Jurkat, Clone E6-1 (cell line): Measurements from ENCODE around the gene OGFOD3. TPM values are rescaled to one million over a fixed set of nuclear protein-coding genes. Genes with fewer than 3 reads are reported as not detected.
"Not testable (repeated sequence)": the region's sequence is repeated elsewhere in the genome, so short reads cannot be mapped to it uniquely, and the experiment has no call there.

Experiments used
- DNase-seq: peaks from one replicate; pipeline ENCODE4 v3.0.0-alpha.2; 2011; ENCODE audit warnings: low read depth, low spot score
- H3K4me3 ChIP-seq: 2 replicates; pipeline ENCODE4 v1.5.1; 2011; ENCODE audit warnings: mild to moderate bottlenecking, low read length, control low read depth, moderate library complexity
- polyA plus RNA-seq: library from polyadenylated mRNA; unstranded; fragments of >200 nt; gene quantifications from one replicate; pipeline ENCODE4 v1.2.1, GENCODE V29; 2012; ENCODE audit warnings: missing spikeins; ENCODE audit not compliant: insufficient read length, insufficient read depth

Gene OGFOD3, protein sequence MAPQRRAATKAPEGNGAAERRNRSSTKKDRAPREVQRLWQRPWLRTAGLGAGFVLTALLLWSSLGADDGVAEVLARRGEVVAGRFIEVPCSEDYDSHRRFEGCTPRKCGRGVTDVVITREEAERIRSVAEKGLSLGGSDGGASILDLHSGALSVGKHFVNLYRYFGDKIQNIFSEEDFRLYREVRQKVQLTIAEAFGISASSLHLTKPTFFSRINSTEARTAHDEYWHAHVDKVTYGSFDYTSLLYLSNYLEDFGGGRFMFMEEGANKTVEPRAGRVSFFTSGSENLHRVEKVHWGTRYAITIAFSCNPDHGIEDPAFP
- 45.0 TPM for polyA plus RNA-seq

DNA sequence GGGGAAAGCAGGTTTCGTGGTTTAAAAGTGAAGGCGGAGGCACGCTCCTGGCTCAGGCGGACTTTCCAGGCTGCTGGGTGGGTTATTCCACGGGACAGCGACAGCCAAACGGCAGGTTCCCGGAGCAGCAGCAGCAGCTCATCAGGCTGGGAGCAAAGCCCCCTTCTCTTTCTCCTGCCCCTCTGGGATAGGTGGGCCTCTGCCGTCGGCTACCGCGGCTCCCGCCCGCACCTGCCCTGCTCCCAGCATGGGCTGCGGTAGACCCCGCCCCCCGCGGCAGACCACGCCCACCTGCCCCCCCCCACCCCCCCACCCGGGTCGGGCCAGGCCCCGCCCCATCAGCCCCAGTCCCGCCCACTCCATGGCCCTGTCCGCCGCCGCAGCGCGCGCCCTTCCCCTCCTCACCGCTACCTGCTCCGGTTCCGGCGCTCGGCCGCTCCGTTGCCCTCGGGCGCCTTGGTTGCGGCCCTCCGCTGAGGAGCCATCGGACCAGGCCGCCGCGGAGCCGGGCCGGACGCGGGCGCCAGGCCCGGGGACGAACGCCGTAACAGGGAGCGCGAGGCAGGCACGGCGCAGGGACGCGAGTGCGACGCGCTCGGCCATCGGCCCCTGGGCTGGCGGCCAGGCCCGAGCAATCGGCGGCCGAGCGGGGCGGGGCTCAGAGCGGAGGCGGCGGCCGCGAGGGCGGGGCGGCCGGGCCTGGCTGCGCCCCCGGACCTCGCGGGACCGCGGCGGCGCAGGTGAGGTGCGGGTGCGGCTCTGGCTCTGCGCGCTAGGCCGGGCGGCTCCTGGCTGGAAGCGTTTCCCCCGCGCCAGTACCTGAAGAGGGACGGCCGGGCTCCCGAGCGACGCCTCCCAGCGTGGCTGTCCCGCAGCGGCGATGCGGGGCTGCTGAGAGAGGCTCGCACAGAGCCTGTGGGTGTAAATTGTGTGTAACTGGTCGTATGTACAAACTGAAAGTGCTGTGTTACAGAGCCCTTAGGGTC lies at the start of gene OGFOD3, which contains the start of gene HEXD:
Gene OGFOD3 (minus strand): TSS at position 586 of the 986 bp plus-strand sequence. CDS start 101 bp downstream, at position 485.
Gene HEXD (plus strand): TSS at position 347 of the 986 bp plus-strand sequence. CDS start 1,453 bp downstream, outside the sequence.
- DNase-seq, result peak; percentile 61

DNA sequence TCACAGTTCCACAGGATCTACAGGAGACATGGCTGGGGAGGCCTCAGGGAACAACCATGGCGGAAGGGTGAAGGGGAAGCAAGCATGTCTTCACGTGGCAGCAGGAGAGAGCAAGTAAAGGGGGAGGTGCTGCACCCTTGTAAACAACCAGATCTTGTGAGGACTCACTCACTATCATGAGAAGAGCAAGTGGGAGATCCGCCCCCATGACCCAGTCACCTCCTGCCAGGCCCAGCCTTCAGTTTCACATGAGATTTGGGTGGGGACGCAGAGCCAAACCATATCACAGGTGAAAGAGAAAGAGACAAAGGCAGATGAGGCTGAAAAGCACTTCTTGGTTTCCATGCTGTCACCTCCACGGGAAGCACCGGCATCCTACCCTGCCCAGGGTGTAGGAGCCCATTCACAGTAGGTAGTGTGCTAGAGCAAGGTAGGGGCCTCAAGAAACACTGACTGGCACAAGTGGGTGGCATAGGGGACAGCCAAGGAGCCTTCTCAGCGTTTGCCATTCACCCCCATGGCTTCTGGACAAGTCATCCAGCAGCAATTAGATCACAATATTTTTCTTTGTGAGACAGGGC lies 46.7 kb upstream of the OGFOD3 start:
- no peak for DNase-seq
- no peak overlapping the region for H3K4me3 ChIP-seq

More for the DNA sequence above, at the start of gene OGFOD3, which contains the start of gene HEXD:
- H3K4me3 ChIP-seq, result peak within 1 kb of the TSS; percentile 83

GRCh38 chr17:82464567-82464929 lies 46.2 kb upstream of the OGFOD3 start:
- H3K4me3 ChIP-seq, result no peak overlapping the region
- no peak for DNase-seq

GRCh38 chr17:82463925-82464566 lies 45.7 kb upstream of the OGFOD3 start:
- no peak for DNase-seq
- no peak overlapping the region for H3K4me3 ChIP-seq

DNA sequence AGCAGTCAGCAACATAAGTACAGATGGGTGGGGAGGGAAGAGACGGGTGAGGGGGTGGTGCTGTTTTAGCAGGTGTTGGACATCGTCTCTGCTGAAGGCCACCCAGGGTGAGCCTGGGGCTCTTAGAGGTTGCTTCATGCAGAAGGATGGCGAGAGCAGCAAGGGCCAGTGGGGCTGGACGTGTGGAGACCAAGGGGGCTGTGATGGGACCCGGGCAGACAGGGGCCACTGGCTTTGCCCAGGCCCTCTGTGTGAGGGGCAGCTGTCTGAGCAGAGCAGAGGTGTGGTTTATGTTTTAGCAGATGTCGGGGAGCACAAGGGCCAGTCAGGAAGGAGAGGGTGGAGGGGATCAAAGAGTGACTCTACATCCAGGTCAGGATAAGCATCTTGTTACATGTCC lies 45.0 kb upstream of the OGFOD3 start:
- H3K4me3 ChIP-seq, result no peak overlapping the region
- DNase-seq, result no peak

- DNase-seq, result no peak
- H3K4me3 ChIP-seq, result no peak overlapping the region
These were observed 43.6 kb upstream of the OGFOD3 start for GRCh38 chr17:82461827-82462524.

- not testable (repeated sequence) for DNase-seq, H3K4me3 ChIP-seq
These were observed 41.5 kb upstream of the OGFOD3 start for GRCh38 chr17:82459936-82460335.

DNA sequence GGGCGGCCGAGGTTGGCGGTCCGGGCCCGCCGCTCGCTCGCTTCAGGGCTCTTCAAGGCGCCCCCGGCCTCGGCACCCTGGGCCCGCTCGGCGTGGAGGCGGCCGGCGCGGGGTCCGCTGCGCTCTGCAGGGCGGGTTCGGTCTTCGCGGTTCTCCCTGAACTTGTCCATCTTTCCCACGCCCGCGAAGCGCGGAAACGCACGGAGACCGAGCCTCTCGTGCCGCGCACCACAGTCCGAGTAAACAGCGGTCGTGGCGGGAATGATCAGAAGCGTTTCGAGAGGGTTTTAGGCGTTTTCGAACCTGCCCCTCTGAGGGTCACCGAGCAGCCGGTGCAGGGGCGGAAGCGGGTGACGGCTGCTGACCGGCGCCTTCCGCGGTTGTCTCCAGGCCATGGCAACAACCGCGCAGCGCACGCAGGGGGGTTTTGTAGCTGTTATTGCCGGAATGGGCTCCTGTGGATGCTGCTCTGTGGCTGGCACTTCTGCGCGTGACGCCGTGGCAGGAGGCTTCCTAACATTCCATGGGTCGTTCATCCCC lies 40.6 kb upstream of the OGFOD3 start:
- no peak for DNase-seq
- peak overlapping the region; percentile 87 for H3K4me3 ChIP-seq

GRCh38 chr17:82458179-82458884 lies 39.9 kb upstream of the OGFOD3 start, which contains the start of gene NARF:
Gene NARF, plus strand, starts transcription at chr17:82458741. Its CDS starts 63 bp downstream, at chr17:82458804.
- peak; percentile 97 for DNase-seq
- H3K4me3 ChIP-seq, result peak within 1 kb of the TSS; percentile 87

GRCh38 chr17:82457929-82458178 lies 39.5 kb upstream of the OGFOD3 start:
- no peak for DNase-seq
- H3K4me3 ChIP-seq, result peak overlapping the region; percentile 87

- H3K4me3 ChIP-seq, result peak overlapping the region; percentile 87
- DNase-seq, result no peak
These were observed 38.9 kb upstream of the OGFOD3 start for GRCh38 chr17:82457073-82457928.

DNA sequence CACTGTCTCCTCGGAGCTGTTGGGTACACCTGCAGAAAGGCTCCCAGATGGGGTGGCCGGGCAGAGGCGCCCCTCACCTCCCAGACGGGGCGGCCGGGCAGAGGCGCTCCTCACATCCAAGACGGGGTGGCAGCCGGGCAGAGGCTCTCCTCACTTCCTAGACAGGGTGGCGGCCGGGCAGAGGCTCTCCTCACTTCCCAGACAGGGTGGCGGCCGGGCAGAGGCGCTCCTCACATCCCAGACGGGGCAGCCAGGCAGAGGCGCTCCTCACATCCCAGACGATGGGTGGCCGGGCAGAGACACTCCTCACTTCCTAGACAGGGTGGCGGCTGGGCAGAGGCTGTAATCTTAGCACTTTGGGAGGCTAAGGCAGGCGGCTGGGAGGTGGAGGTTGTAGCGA lies 35.3 kb upstream of the OGFOD3 start:
- not testable (repeated sequence) for H3K4me3 ChIP-seq, DNase-seq

DNA sequence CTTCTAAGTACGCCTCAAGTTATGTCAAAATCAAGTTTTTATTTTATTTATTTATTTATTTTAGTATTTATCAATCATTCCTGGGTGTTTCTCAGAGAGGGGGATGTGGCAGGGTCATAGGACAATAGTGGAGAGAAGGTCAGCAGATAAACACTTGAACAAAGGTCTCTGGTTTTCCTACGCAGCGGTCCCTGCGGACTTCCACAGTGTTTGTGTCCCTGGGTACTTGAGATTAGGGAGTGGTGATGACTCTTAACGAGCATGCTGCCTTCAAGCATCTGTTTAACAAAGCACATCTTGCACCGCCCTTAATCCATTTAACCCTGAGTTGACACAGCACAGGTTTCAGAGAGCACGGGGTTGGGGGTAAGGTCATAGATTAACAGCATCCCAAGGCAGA lies 34.8 kb upstream of the OGFOD3 start:
- H3K4me3 ChIP-seq, DNase-seq: not testable (repeated sequence)

DNA sequence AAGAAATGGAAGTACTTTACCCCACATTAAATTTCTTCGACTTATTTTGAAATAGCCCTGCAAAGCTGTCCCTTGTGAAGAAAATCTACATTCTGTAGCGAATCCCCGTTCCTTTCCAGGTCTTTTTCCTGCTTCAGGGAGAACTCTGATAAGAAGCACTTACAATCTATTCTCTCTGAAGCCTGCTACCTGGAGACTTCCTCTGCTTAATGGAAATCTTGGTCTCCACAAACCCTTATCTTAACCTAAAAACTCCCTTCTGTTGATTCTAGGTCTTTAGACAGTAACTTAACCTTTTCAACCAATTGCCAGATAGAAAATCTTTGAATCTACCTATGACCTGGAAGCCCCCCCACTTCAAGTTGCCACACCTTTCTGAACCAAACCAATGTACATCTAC lies 33.8 kb upstream of the OGFOD3 start:
- no peak for DNase-seq
- H3K4me3 ChIP-seq, result no peak overlapping the region

DNA sequence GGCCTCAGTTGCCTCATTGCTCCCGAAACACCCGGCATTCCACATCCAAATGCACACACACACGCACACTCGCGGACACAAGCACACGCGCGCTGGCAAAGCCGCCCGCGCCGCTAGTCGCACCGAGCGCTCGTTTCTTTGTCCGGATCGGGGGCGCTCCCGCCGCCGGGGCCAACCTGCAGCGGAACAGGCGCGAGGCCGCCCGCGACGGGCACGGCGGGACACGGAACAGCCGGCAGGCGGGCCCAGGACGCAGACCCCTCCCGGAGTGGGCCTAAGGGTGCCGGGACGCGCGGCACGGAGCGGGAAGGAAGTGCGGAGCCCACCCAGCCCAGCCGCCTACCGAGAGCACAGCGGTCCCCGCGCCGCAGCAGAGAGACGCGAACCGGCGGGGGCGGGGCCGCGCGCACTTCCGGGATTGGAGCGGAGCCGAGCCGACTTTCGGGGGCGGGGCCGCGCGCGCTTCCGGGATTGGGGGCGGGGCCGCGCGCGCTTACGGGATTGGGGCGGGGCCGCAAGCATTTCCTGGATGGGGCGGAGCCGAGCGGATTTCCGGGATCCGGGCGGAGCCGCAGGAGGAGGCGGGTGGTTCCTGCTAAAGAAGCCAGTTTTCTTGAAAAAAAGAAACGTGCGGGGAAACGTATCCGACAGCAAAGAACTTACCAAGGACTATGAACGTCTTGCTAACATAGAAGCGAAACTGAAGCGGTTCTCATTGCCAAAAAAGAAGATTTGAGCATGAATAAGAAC lies 32.1 kb upstream of the OGFOD3 start, which contains the start of gene CYBC1:
Gene CYBC1 (minus strand): TSS at position 396 of the 750 bp plus-strand sequence. CDS start 1,498 bp downstream, outside the sequence.
- peak; percentile 92 for DNase-seq
- H3K4me3 ChIP-seq, result peak within 1 kb of the TSS; percentile 94

GRCh38 chr17:82449883-82450356 lies 31.5 kb upstream of the OGFOD3 start:
- H3K4me3 ChIP-seq, result peak overlapping the region; percentile 94
- DNase-seq, result no peak
